Gastroesophageal sphincter (tissue), 3 donors: Measurements from ENCODE around the gene CDH23.

Experiments
- EP300 ChIP-seq: sonication (generic); formaldehyde crosslinking; IDR thresholded peaks from one replicate; pipeline ENCODE4 v1.6.1; 2017; ENCODE audit warnings: antibody characterized with exemption, mild to moderate bottlenecking
- POLR2A ChIP-seq, 2 donors: fragments of 450-650 bp; IDR thresholded peaks; one replicate each; pipeline ENCODE4 v1.6.1; 2017; ENCODE audit warnings: antibody characterized with exemption in 2 of 2, mild to moderate bottlenecking in 2 of 2, moderate library complexity in 1 of 2
- TF ChIP-seq, protein P1 (sequence below), 4 experiments: fragments of 200-600 bp in 2 of 4; fragments of 450-650 bp in 2 of 4; sonication (generic) in 1 of 4; IDR thresholded peaks; one replicate each; pipeline ENCODE4 v1.5.1; 2017 to 2019; ENCODE audit warnings: antibody characterized with exemption in 4 of 4, mild to moderate bottlenecking in 2 of 4, moderate library complexity in 2 of 4

DNA sequence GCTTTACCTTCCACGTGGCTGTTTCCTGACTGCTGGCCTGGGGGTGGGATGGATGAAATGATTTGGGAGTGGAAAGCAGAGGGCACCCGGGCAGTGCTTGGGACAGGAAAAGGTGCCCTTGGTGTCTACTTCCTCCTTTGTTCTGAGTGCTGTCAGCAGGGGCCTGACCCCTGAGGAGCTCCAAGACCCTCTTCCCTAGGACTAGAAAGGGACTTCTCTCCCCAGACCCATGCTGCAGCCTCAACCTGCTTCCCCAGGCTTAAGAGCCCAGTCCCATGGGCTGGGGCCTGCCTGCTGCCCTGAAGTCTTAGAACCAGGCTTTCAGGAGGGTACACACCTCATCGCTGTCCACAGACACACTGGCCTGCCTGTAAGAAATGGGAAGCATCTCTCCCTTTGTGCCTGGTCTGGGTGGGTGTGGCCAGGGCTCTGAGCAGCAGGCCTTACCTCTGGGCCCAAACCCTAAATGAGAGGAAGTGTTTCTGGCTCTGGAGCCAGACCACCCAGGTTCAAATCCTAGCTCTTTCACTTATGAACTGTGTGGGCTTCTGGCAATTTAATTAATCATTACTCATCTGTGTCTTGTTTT is 12.9 kb downstream of the CDH23 start:
- TF ChIP-seq, protein P1, sequence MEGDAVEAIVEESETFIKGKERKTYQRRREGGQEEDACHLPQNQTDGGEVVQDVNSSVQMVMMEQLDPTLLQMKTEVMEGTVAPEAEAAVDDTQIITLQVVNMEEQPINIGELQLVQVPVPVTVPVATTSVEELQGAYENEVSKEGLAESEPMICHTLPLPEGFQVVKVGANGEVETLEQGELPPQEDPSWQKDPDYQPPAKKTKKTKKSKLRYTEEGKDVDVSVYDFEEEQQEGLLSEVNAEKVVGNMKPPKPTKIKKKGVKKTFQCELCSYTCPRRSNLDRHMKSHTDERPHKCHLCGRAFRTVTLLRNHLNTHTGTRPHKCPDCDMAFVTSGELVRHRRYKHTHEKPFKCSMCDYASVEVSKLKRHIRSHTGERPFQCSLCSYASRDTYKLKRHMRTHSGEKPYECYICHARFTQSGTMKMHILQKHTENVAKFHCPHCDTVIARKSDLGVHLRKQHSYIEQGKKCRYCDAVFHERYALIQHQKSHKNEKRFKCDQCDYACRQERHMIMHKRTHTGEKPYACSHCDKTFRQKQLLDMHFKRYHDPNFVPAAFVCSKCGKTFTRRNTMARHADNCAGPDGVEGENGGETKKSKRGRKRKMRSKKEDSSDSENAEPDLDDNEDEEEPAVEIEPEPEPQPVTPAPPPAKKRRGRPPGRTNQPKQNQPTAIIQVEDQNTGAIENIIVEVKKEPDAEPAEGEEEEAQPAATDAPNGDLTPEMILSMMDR (IDR thresholded peaks at IDR 0.05) = no peak
- TF ChIP-seq POLR2A (IDR thresholded peaks at IDR 0.05) = no peak
- no peak for TF ChIP-seq EP300
